ENCODE results near the gene COL4A6. TPM values are rescaled to one million over a fixed set of nuclear protein-coding genes. Genes with fewer than 3 reads are reported as not detected.

COL4A6 gene
- total and polyA plus RNA-seq, 10 of the 15 experiments (the other 5 are each of a cell fraction or from before 2014, with no cell fraction given): 0.02 to 0.56 (median 0.05) TPM; not detected in 3

- CTCF ChIA-PET: interaction anchor here (1.3 kb wide), 2 partner anchors 12 to 146 kb away, joined by 3 read pairs; no protein-coding TSS in a partner anchor
- no peak for TF ChIP-seq SRF (IDR thresholded peaks at IDR 0.05; ENCODE audit: low read depth in 2 of 2, low read length in 2 of 2)
- no peak for TF ChIP-seq SPI1 (IDR thresholded peaks at IDR 0.05; ENCODE audit: borderline replicate concordance, insufficient read depth, low read depth, low read length)
- no peak for TF ChIP-seq FOXK2 (IDR thresholded peaks at IDR 0.05)
- TF ChIP-seq RUNX3 (IDR thresholded peaks at IDR 0.05; ENCODE audit: low read length): no peak
- TF ChIP-seq BCLAF1 (IDR thresholded peaks at IDR 0.05): no peak
- no peak for TF ChIP-seq ZNF274 (IDR thresholded peaks at IDR 0.05; ENCODE audit: insufficient read depth, insufficient read length)
- no peak for TF ChIP-seq RBBP5 (conservative IDR thresholded peaks at IDR 0.05)
- TF ChIP-seq CEBPB (IDR thresholded peaks at IDR 0.05; ENCODE audit: borderline replicate concordance in 1 of 2, low read depth in 2 of 2, low read length in 2 of 2): no peak
- TF ChIP-seq ZNF592 (IDR thresholded peaks at IDR 0.05): no peak
- no peak for TF ChIP-seq SUPT20H (IDR thresholded peaks at IDR 0.05; ENCODE audit: borderline replicate concordance, control insufficient read depth, low read depth, low read length)
- no peak for TF ChIP-seq ZNF217 (IDR thresholded peaks at IDR 0.05)
- TF ChIP-seq CUX1 (IDR thresholded peaks at IDR 0.05; ENCODE audit: insufficient replicate concordance, low read depth, low read length): no peak
- TF ChIP-seq SIX5 (IDR thresholded peaks at IDR 0.05; ENCODE audit: low read depth, low read length, severe bottlenecking): no peak
Measured at GRCh38 chrX:108447303-108447702, 9.1 kb upstream of the COL4A6 start.

More at GRCh38 chrX:108447303-108447702, 9.1 kb upstream of the COL4A6 start:
- Histone ChIP-seq H4K20me1 (ENCODE audit: control insufficient read depth, insufficient read depth) (no peaks in the 10 kb centered on the region), H3K4me1 (ENCODE audit: control insufficient read depth, insufficient read depth, low read length) (no peaks in the 10 kb centered on the region), H2AFZ (ENCODE audit: control insufficient read depth, low read depth, low read length) (no peak overlapping the region), H3K4me2 (ENCODE audit: control insufficient read depth, insufficient read depth) (no peak overlapping the region), H3K4me3 (no peak overlapping the region), H3K27me3 (replicated peaks in 1 of 2; ENCODE audit: control insufficient read depth in 2 of 2, insufficient read depth in 2 of 2, low read length in 1 of 2) (no peaks in the 10 kb centered on the region), H3K27ac (ENCODE audit: control insufficient read depth, insufficient read depth) (no peak overlapping the region), H3K36me3 (ENCODE audit: control insufficient read depth in 2 of 2, insufficient read depth in 2 of 2, low read length in 1 of 2) (no peaks in the 10 kb centered on the region), H3K79me2 (ENCODE audit: control insufficient read depth, insufficient read depth, low read length) (no peaks in the 10 kb centered on the region), H3K9me3 (replicated peaks; ENCODE audit: control insufficient read depth, insufficient read depth, low read length) (no peaks in the 10 kb centered on the region), H3K9ac (ENCODE audit: control insufficient read depth, insufficient read depth, low read length) (no peak overlapping the region)
- no TSS peak for BruUV-seq (replicated peaks)
- POLR2A ChIA-PET: no interaction called here
- WGBS (ENCODE audit: insufficient coverage, insufficient replicate concordance, low lambda C conversion rate, missing lambda C conversion rate): 25% methylated on average over 2 of the region's 2 CpGs
- RAD21 ChIA-PET (ENCODE audit: unreplicated experiment): no interaction called here
- DNase-seq (ENCODE audit: low read depth, low spot score) (no peak), FAIRE-seq (no peak), ATAC-seq (no peak)
- in situ Hi-C loops (cut with MboI): no loop called here
- SMC1A ChIA-PET (ENCODE audit: uncharacterized antibody, unreplicated experiment): no interaction called here
- intact Hi-C loops (cut with micrococcal nuclease; ENCODE audit: unreplicated experiment): no loop called here
